BLaER1 (cell line): ENCODE measurements around the gene USP8.
A peak's percentile ranks its signal among the peaks of the same experiment; 100 is the strongest.
"Not testable (repeated sequence)": the region's sequence is repeated elsewhere in the genome, so short reads cannot be mapped to it uniquely, and the experiment has no call there.

Experiments used
- H3K27ac ChIP-seq: shearing (Covaris generic); formaldehyde crosslinking; 2 replicates; pipeline ENCODE4 v1.8.1; 2022
- H3K27me3 ChIP-seq: shearing (Covaris generic); formaldehyde crosslinking; 2 replicates; pipeline ENCODE4 v1.8.1; 2022
- H3K36me3 ChIP-seq: shearing (Covaris generic); formaldehyde crosslinking; 2 replicates; pipeline ENCODE4 v1.8.1; 2022
- H3K4me1 ChIP-seq: shearing (Covaris generic); formaldehyde crosslinking; 2 replicates; pipeline ENCODE4 v1.8.1; 2022
- H3K4me2 ChIP-seq: shearing (Covaris generic); formaldehyde crosslinking; 2 replicates; pipeline ENCODE4 v1.8.1; 2022
- H3K4me3 ChIP-seq: shearing (Covaris generic); formaldehyde crosslinking; 2 replicates; pipeline ENCODE4 v1.8.1; 2022
- H3K9ac ChIP-seq: shearing (Covaris generic); formaldehyde crosslinking; 2 replicates; pipeline ENCODE4 v1.8.1; 2022
- H3K9me3 ChIP-seq: shearing (Covaris generic); formaldehyde crosslinking; 2 replicates; pipeline ENCODE4 v1.8.1; 2022
- H4K20me1 ChIP-seq: shearing (Covaris generic); formaldehyde crosslinking; 2 replicates; pipeline ENCODE4 v1.8.1; 2022
- Cebpa-rat ChIP-seq: shearing (Covaris generic); IDR thresholded peaks from 2 replicates; pipeline ENCODE4 v1.8.1; 2022

Gene USP8

DNA sequence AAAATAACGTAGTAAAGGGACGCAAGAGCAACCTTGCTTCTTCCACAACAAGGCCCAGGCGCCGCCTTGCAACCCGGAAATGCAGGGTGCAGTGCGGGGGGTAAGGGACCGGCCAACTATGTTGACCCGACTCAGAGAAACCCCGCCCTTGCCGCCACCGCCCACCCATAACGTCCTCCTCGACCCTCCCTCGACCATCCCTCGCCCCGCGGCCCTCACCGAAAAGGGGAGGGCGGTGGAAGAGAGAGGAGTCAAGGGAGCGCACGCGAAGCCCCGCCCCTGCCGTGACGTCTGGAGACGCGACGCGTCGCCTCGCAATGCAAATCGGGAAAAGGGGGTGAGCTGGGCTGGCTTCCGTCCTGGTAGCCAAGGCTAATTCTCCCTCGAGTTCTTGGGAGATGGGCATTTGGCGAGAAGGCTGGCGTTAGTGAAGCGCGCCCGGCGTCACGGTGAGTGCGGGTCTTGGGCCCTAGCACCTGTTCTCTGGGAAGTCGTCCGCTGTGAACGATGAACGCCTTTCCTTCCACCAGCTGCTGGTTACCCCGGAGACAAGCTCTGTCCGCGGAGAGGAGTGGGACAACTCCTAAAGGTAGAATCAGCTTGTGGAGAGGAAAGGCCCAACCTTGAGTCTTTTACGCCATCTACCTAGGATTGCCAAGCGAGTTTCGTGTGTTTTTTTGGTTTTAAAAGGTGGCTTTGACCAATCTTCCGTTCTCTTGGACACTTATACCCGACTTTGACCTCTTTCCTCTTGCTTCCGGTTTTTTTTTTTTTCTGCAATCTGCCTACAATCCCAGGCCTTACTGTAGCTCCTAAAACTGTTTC, at the start of gene USP8:
Gene USP8 (plus strand): TSS at position 340 of the 825 bp plus-strand sequence. CDS start 14,669 bp downstream, outside the sequence.
- peaks cover 46% of the 10 kb centered on the region for H4K20me1 ChIP-seq
- H3K4me1 ChIP-seq: peaks cover 30% of the 10 kb centered on the region
- peaks cover 20% of the 10 kb centered on the region for H3K36me3 ChIP-seq
- no peaks in the 10 kb centered on the region for H3K27me3 ChIP-seq
- H3K27ac ChIP-seq: peak within 1 kb of the TSS; percentile 75
- H3K9ac ChIP-seq: peak within 1 kb of the TSS; percentile 83
- H3K4me3 ChIP-seq: peak within 1 kb of the TSS; percentile 79
- H3K9me3 ChIP-seq: no peaks in the 10 kb centered on the region
- H3K4me2 ChIP-seq: peak within 1 kb of the TSS; percentile 97
- no peak for TF ChIP-seq Cebpa-rat

DNA sequence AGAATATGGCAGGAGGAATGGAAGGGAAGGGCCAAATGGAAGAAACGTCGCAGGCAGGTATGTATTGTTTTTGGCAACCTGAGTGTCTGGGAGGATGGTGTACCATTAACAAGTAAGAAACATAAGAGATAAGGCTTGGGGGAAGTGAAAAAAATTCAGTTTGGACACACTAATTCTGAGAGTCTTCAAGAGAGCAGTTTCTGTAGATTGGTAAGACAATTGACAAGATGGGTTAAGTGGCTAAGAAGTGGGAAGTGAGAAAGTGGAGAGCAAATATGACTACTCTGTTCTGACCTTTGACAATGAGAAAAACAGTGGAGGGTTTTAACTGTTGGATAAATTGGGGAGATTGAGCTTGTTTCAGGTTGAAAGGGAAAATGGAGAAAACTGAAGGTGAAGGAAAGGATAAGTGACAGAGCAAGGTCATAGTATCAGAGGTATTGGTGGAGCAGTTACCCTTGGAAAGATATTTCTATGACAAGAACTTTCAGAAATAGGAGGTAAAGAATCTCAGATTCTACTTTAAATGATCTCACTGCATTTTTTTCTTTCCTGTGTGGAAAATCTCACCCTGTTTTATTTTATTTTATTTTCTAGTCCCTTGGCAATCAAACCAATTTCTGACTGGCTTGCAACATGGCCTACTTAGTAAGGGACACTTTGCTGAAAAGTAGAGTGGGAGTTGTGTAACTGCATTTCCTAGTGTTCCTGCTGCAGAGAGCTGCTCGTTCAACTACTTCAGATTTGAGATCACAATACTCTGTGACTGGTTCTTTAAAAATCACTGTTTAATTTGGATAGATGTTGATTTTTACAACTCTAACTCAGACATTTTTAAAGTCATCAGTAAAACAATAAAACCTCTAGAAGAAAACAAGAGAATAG, 46.1 kb upstream of the USP8 start:
- Histone ChIP-seq H3K4me2 (no peak overlapping the region), H3K4me1 (no peaks in the 10 kb centered on the region), H3K9me3 (0 out of 2 replicates have a peak, but pooled peaks cover 8% of the 10 kb centered on the region), H4K20me1 (no peaks in the 10 kb centered on the region), H3K4me3 (no peak overlapping the region), H3K27me3 (no peaks in the 10 kb centered on the region), H3K9ac (no peak overlapping the region), H3K27ac (no peak overlapping the region), H3K36me3 (no peaks in the 10 kb centered on the region)
- no peak for TF ChIP-seq Cebpa-rat

DNA sequence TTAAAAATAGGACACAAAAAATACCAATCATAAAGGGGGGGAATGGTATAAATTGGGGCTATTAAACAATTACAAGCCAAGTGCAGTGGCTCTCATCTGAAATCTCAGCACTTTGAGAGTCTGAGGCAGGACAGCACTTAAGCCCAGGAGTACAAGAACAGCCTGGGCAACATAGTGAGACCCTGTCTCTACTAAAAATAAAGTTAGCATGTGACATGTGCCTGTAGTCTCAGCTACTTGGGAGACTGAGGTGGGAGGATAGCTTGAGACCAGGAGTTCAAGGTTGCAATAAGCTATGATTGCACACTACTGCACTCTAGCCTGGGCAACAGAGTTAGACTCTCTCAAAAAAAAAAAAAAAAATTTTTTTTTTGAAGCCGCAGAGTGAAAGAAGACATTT, 45.4 kb upstream of the USP8 start:
- Histone ChIP-seq H4K20me1 (no peaks in the 10 kb centered on the region), H3K36me3 (no peaks in the 10 kb centered on the region), H3K27ac (no peak overlapping the region), H3K4me3 (no peak overlapping the region), H3K9me3 (0 out of 2 replicates have a peak, but pooled peaks cover 8% of the 10 kb centered on the region), H3K9ac (no peak overlapping the region), H3K4me2 (no peak overlapping the region), H3K4me1 (no peaks in the 10 kb centered on the region), H3K27me3 (no peaks in the 10 kb centered on the region)
- no peak for TF ChIP-seq Cebpa-rat

DNA sequence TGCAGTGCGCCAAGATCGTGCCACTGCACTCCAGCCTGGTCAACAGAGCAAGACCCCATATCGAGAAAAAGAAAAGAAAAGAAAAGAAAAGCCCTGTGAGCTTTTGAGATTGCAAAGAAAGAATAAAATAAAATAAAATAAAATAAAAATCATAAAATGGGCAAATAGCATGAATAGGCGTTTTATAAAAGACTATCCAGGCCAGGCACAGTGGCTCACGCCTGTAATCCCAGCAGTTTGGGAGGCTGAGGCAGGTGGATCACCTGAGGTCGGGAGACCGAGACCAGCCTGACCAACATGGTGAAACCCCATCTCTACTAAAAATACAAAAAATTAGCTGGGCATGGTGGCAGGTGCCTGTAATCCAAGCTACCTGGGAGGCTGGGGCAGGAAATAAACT, 44.8 kb upstream of the USP8 start:
- not testable (repeated sequence) for H3K9me3 ChIP-seq, H3K4me1 ChIP-seq, H3K4me3 ChIP-seq, H3K4me2 ChIP-seq, H4K20me1 ChIP-seq, H3K27me3 ChIP-seq, H3K36me3 ChIP-seq, H3K9ac ChIP-seq, H3K27ac ChIP-seq

DNA sequence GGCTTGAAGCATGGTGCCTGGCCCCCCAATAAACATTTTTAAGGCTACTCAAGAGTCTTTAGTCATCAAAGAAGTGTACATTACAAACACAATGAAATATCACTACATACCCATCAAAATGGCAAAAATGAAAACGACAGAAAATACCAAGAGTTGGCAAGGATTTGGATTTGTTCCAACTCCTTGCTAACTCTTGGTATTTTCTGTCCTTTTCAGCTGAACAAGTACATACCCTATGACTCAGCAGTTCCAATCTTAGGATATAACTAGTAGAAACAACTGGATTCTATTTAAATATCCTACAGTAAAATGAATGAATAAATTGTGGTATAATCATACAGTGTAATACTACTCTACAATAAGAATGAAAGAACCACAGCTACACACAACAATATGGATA, 44.1 kb upstream of the USP8 start:
- H3K4me1 ChIP-seq: no peaks in the 10 kb centered on the region
- no peak overlapping the region for H3K9ac ChIP-seq
- H3K27me3 ChIP-seq: no peaks in the 10 kb centered on the region
- TF ChIP-seq Cebpa-rat: no peak
- no peak overlapping the region for H3K4me2 ChIP-seq
- 0 out of 2 replicates have a peak, but pooled peaks cover 8% of the 10 kb centered on the region for H3K9me3 ChIP-seq
- H4K20me1 ChIP-seq: no peaks in the 10 kb centered on the region
- no peak overlapping the region for H3K4me3 ChIP-seq
- H3K36me3 ChIP-seq: no peaks in the 10 kb centered on the region
- H3K27ac ChIP-seq: no peak overlapping the region

DNA sequence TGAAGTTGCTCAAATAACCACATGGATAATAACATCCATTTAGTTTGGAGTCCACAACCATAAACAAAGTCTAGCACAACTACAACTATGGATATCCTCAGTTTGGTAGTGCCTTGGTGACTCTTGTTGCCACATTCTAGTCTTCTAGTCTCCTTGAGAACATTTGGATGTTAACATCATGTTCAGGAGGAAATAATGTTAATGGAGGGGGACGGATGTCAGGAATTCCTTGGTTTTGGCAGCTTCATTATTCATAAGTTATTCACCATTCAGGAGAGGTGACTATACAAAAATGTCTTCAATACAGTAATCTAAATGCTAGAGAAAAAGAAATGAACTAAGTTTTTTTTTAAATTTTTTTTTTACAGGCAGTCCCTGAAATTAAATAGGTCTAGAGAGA, 42.8 kb upstream of the USP8 start:
- TF ChIP-seq Cebpa-rat: no peak
- H3K36me3 ChIP-seq: no peaks in the 10 kb centered on the region
- H3K27ac ChIP-seq: no peak overlapping the region
- H4K20me1 ChIP-seq: no peaks in the 10 kb centered on the region
- no peak overlapping the region for H3K9ac ChIP-seq
- no peaks in the 10 kb centered on the region for H3K27me3 ChIP-seq
- H3K9me3 ChIP-seq: 0 out of 2 replicates have a peak, but pooled peaks cover 8% of the 10 kb centered on the region
- no peak overlapping the region for H3K4me2 ChIP-seq
- H3K4me1 ChIP-seq: no peaks in the 10 kb centered on the region
- H3K4me3 ChIP-seq: no peak overlapping the region

DNA sequence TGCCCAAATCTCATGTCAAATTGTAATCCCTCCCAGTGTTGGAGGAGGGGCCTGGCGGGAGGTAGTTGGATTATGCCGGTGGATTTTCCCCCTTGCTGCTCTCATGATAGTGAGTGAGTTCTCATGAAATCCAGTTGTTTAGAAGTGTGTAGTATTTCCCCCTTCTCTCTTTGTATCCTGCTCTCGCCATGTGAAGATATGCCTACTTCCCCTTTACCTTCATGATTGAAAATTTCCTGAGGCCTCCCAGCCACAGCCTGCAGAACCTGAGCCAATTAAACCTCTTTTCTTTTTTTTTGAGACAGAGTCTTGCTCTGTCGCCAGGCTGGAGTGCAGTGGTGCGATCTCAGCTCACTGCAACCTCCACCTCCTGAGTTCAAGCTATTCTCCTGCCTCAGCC, 41.8 kb upstream of the USP8 start:
- H3K4me1 ChIP-seq, H3K27me3 ChIP-seq, H3K9me3 ChIP-seq, H3K4me3 ChIP-seq, H3K9ac ChIP-seq, H3K27ac ChIP-seq, H3K36me3 ChIP-seq, H3K4me2 ChIP-seq, H4K20me1 ChIP-seq: not testable (repeated sequence)

DNA sequence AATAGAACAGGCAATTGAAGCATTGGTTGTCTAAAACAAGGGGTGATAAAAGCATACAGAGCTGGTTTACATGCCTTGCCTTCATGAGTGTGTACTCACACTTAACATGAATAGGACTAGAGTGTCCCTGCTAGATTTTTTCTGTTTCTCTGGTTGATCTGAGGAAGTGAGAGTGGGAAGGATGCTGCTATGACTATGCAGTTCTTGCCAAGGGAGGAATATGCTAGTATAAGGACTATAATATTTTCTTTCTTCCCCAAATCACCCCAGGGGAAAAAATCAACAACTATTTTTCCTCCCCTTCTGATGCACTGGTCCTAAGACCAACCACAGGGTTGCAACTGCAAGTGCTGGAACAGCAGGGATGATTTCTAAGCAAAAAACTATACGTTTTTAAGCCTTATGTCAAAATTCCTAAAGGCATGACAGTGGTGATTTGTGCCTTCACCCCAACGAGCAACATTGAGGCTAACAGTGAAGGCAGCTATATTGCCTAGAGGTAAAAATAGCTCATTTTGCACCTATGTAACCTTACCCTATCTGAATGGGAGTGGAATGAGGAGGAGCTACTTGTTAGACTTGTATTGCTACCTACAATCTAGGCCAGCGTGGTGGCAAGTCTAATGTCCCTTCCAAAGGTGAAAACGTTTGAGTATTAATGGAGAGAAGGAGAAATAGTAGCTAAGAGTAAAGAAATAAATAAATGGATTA, 33.5 kb upstream of the USP8 start:
- H3K9me3 ChIP-seq: no peaks in the 10 kb centered on the region
- H3K9ac ChIP-seq: no peak overlapping the region
- H3K27me3 ChIP-seq: no peaks in the 10 kb centered on the region
- no peaks in the 10 kb centered on the region for H3K36me3 ChIP-seq
- H4K20me1 ChIP-seq: no peaks in the 10 kb centered on the region
- no peak overlapping the region for H3K4me2 ChIP-seq
- H3K4me3 ChIP-seq: no peak overlapping the region
- no peak overlapping the region for H3K27ac ChIP-seq
- TF ChIP-seq Cebpa-rat: no peak
- H3K4me1 ChIP-seq: peaks cover 6% of the 10 kb centered on the region; the same call in 1 of the 2 replicates

DNA sequence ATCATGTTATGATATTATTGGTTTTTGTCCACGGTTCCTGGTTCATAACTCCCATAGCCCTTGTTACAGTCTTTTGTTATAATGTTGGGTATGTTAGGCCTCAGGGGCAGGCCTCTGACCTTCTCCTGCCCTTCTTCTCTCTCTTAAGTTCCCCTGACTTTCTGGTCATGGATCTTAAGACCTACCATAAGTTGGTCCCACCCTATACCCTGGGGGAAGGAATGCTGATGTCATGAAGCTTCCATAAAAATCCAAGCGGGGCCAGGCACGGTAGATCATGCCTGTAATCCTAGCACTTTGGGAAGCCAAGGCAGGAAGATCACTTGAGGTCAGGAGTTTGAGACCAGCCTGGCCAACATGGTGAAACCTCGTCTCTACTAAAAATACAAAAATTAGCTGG, 32.6 kb upstream of the USP8 start:
- not testable (repeated sequence) for H3K4me3 ChIP-seq, H3K27me3 ChIP-seq, H3K36me3 ChIP-seq, H3K4me1 ChIP-seq, H3K4me2 ChIP-seq, H3K9ac ChIP-seq, H3K9me3 ChIP-seq, H4K20me1 ChIP-seq, H3K27ac ChIP-seq

DNA sequence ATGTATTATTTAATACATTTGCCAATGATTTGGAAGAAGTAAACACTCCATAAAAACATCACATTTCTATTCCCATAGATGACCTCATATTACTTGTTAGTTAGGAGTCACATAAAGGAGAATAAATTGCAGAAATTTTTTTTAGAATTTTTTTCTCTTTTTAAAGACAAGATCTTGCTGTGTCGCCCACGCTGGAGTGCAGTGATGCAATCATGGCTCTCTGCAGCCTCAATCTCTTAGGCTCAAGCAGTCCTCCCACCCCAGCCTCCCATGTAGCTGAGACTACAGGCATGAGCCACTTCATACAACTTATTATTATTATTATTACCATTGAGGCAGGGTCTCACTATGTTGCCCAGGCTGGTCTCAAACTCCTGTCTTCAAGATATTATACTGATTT, 12.3 kb upstream of the USP8 start:
- H3K27ac ChIP-seq: no peak overlapping the region
- no peaks in the 10 kb centered on the region for H3K4me1 ChIP-seq
- no peak overlapping the region for H3K4me2 ChIP-seq
- no peaks in the 10 kb centered on the region for H4K20me1 ChIP-seq
- no peak for TF ChIP-seq Cebpa-rat
- no peaks in the 10 kb centered on the region for H3K27me3 ChIP-seq
- H3K36me3 ChIP-seq: no peaks in the 10 kb centered on the region
- H3K9ac ChIP-seq: no peak overlapping the region
- no peak overlapping the region for H3K4me3 ChIP-seq
- no peaks in the 10 kb centered on the region for H3K9me3 ChIP-seq
